IMR-90 (cell line): ENCODE data around the gene ZSCAN12. TPM values are rescaled to one million over a fixed set of nuclear protein-coding genes. Genes with fewer than 3 reads are reported as not detected.

Experiments used
- ATAC-seq: fragments of 200-7000 bp; cut with Tn5 transposase; 2 replicates; pipeline ENCODE4 v1.9.1; 2020; ENCODE audit warnings: low read depth, mild to moderate bottlenecking, moderate library complexity
- BruUV-seq: library from RNA; stranded (reverse); fragments of 400-500 nt; replicated peaks from 2 replicates; lab custom pipeline; 2021; lab: Mats Ljungman, UMichigan
- CTCF ChIA-PET: fragments of 300-600 bp; formaldehyde crosslinking; extraction: SDS; loops from one replicate; lab custom pipeline; 2021; ENCODE audit warnings: antibody characterized with exemption; lab: Yijun Ruan, JAX
- POLR2A ChIA-PET: fragments of 300-600 bp; sonication (Branson Sonifier 250); formaldehyde crosslinking; loops from one replicate; lab custom pipeline; 2022; ENCODE audit warnings: antibody characterized with exemption; ENCODE audit not compliant: unreplicated experiment; lab: Charles Lee
- DNase-seq: peaks from one replicate; pipeline ENCODE4 v3.0.0; 2013
- H2AFZ ChIP-seq: replicated peaks from 2 replicates; pipeline ENCODE3; 2013; ENCODE audit warnings: low read length, mild to moderate bottlenecking; ENCODE audit not compliant: poor library complexity
- H2AK5ac ChIP-seq: 2 replicates; pipeline ENCODE4 v1.6.1; 2013; ENCODE audit warnings: low read depth, low read length, inconsistent platforms
- H2AK9ac ChIP-seq: replicated peaks from 2 replicates; pipeline ENCODE3; 2013; ENCODE audit warnings: mild to moderate bottlenecking, low read depth, low read length, moderate library complexity; ENCODE audit not compliant: poor library complexity
- H2BK120ac ChIP-seq: 2 replicates; pipeline ENCODE4 v1.6.1; 2013; ENCODE audit warnings: low read depth, low read length, inconsistent platforms
- H2BK15ac ChIP-seq: 3 replicates; pipeline ENCODE4 v1.6.1; 2013; ENCODE audit warnings: low read depth, low read length, inconsistent platforms
- H2BK20ac ChIP-seq: 2 replicates; pipeline ENCODE4 v1.6.1; 2013; ENCODE audit warnings: low read depth, mild to moderate bottlenecking, inconsistent platforms, low read length, moderate library complexity
- H2BK5ac ChIP-seq: 2 replicates; pipeline ENCODE4 v1.6.1; 2013; ENCODE audit warnings: mild to moderate bottlenecking, low read depth, low read length, inconsistent platforms; ENCODE audit not compliant: poor library complexity, severe bottlenecking
- H3K14ac ChIP-seq: replicated peaks from 2 replicates; pipeline ENCODE4 v1.6.1; 2013; ENCODE audit warnings: low read depth, low read length, inconsistent platforms
- H3K18ac ChIP-seq: 2 replicates; pipeline ENCODE4 v1.6.1; 2013; ENCODE audit warnings: low read depth, low read length, control low read depth
- H3K23ac ChIP-seq: 2 replicates; pipeline ENCODE4 v1.6.1; 2013; ENCODE audit warnings: low read depth, low read length, inconsistent platforms
- H3K27ac ChIP-seq: 2 replicates; pipeline ENCODE4 v1.5.1; 2013; ENCODE audit warnings: mild to moderate bottlenecking, control low read depth, low read length; ENCODE audit not compliant: insufficient read depth
- H3K27me3 ChIP-seq: 2 replicates; pipeline ENCODE4 v1.6.1; 2013; ENCODE audit warnings: low read length; ENCODE audit not compliant: control insufficient read depth, insufficient read depth
- H3K36me3 ChIP-seq: 2 replicates; pipeline ENCODE4 v1.6.1; 2013; ENCODE audit warnings: low read length, mixed read lengths; ENCODE audit not compliant: control insufficient read depth, insufficient read depth
- H3K4ac ChIP-seq: 2 replicates; pipeline ENCODE4 v1.6.1; 2013; ENCODE audit warnings: low read depth, low read length, inconsistent platforms
- H3K4me1 ChIP-seq: 2 replicates; pipeline ENCODE4 v1.6.1; 2013; ENCODE audit warnings: low read length, mixed read lengths; ENCODE audit not compliant: control insufficient read depth, insufficient read depth
- H3K4me2 ChIP-seq: 2 replicates; pipeline ENCODE4 v1.6.1; 2013; ENCODE audit warnings: low read depth, mild to moderate bottlenecking, control low read depth, low read length, moderate library complexity
- H3K4me3 ChIP-seq: 2 replicates; pipeline ENCODE4 v1.5.1; 2013; ENCODE audit warnings: low read depth, mild to moderate bottlenecking, control low read depth, low read length, moderate library complexity; ENCODE audit not compliant: insufficient read depth
- H3K56ac ChIP-seq: 2 replicates; pipeline ENCODE4 v1.6.1; 2013; ENCODE audit warnings: low read length, inconsistent platforms; ENCODE audit not compliant: insufficient read depth; ENCODE audit errors: extremely low read depth
- H3K79me1 ChIP-seq, 2 experiments: 2 replicates each; pipeline ENCODE4 v1.6.1; 2013; ENCODE audit warnings: low read length in 2 of 2, inconsistent platforms in 1 of 2, low read depth in 1 of 2
- H3K9ac ChIP-seq: 2 replicates; pipeline ENCODE4 v1.6.1; 2013; ENCODE audit warnings: low read depth, low read length, control low read depth
- H3K9me1 ChIP-seq: 2 replicates; pipeline ENCODE4 v1.6.1; 2013; ENCODE audit warnings: low read length, inconsistent platforms; ENCODE audit not compliant: insufficient read depth
- H3K9me3 ChIP-seq: 2 replicates; pipeline ENCODE4 v1.6.1; 2013; ENCODE audit warnings: low read length; ENCODE audit not compliant: control insufficient read depth, insufficient read depth
- H4K20me1 ChIP-seq: 2 replicates; pipeline ENCODE4 v1.6.1; 2013; ENCODE audit warnings: low read length, inconsistent platforms; ENCODE audit not compliant: insufficient read depth
- H4K5ac ChIP-seq: 2 replicates; pipeline ENCODE4 v1.6.1; 2013; ENCODE audit warnings: mild to moderate bottlenecking, low read depth, low read length, control low read depth
- H4K8ac ChIP-seq, 2 experiments: 2 replicates each; pipeline ENCODE4 v1.6.1; 2013; ENCODE audit warnings: low read depth in 2 of 2, low read length in 2 of 2, control low read depth in 1 of 2, inconsistent platforms in 1 of 2
- H4K91ac ChIP-seq: 2 replicates; pipeline ENCODE4 v1.6.1; 2013; ENCODE audit warnings: low read depth, low read length, inconsistent platforms; ENCODE audit not compliant: insufficient read depth
- BHLHE40 ChIP-seq: fragments of 150-350 bp; IDR thresholded peaks from 2 replicates; pipeline ENCODE4 v1.6.1; 2016; ENCODE audit warnings: mild to moderate bottlenecking, low read depth, low read length
- CEBPB ChIP-seq: IDR thresholded peaks from 2 replicates; pipeline ENCODE4 v1.6.1; 2012; ENCODE audit warnings: low read depth, low read length, improper control_type of control experiment
- CHD1 ChIP-seq: IDR thresholded peaks from 2 replicates; pipeline ENCODE4 v1.6.1; 2012; ENCODE audit warnings: low read depth, low read length, improper control_type of control experiment
- FOS ChIP-seq: fragments of 150-350 bp; IDR thresholded peaks from 2 replicates; pipeline ENCODE4 v1.6.1; 2016; ENCODE audit warnings: low read depth, low read length
- MAFK ChIP-seq: IDR thresholded peaks from 2 replicates; pipeline ENCODE4 v1.6.1; 2012; ENCODE audit warnings: low read depth, low read length, improper control_type of control experiment
- MAZ ChIP-seq: IDR thresholded peaks from 2 replicates; pipeline ENCODE4 v1.6.1; 2012; ENCODE audit warnings: low read depth, mild to moderate bottlenecking, low read length, improper control_type of control experiment, moderate library complexity, borderline replicate concordance
- MXI1 ChIP-seq: IDR thresholded peaks from 2 replicates; pipeline ENCODE4 v1.6.1; 2012; ENCODE audit warnings: low read depth, mild to moderate bottlenecking, low read length, moderate library complexity, borderline replicate concordance
- NFE2L2 ChIP-seq: fragments of 150-350 bp; IDR thresholded peaks from 2 replicates; pipeline ENCODE4 v1.6.1; 2016; ENCODE audit warnings: low read depth, mild to moderate bottlenecking, low read length
- POLR2A ChIP-seq: IDR thresholded peaks from 2 replicates; pipeline ENCODE4 v1.6.1; 2012; ENCODE audit warnings: mild to moderate bottlenecking, low read depth, low read length
- RAD21 ChIP-seq: IDR thresholded peaks from 2 replicates; pipeline ENCODE4 v1.6.1; 2012; ENCODE audit warnings: low read length, improper control_type of control experiment
- RCOR1 ChIP-seq: IDR thresholded peaks from 2 replicates; pipeline ENCODE4 v1.6.1; 2012; ENCODE audit warnings: mild to moderate bottlenecking, low read length, improper control_type of control experiment; ENCODE audit not compliant: insufficient replicate concordance
- RFX5 ChIP-seq: IDR thresholded peaks from 2 replicates; pipeline ENCODE4 v1.8.0; 2012; ENCODE audit warnings: low read depth, mild to moderate bottlenecking, low read length, moderate library complexity
- SMC3 ChIP-seq: fragments of 150-350 bp; IDR thresholded peaks from 2 replicates; pipeline ENCODE4 v1.6.1; 2016; ENCODE audit warnings: low read depth, mild to moderate bottlenecking, antibody characterized with exemption, low read length, moderate library complexity
- WGBS, 2 experiments: methylation state at CpG; one replicate each; pipeline versions ENCODE4 v1.1.5 to v1.1.7; 2013; ENCODE audit warnings: missing lambda C conversion rate in 2 of 2; ENCODE audit not compliant: insufficient read length in 1 of 2; ENCODE audit errors: extremely low coverage in 2 of 2; 5-methylcytosine and 5-hydroxymethylcytosine counted together
- dilution Hi-C: fragments of 300-500 bp; cut with HindIII; formaldehyde crosslinking; loops from one replicate; pipeline ENCODE4 v1.14.3; 2018; ENCODE audit warnings: low sequenced_read_pairs; ENCODE audit not compliant: unreplicated experiment
- in situ Hi-C: fragments of 300-500 bp; cut with MboI; formaldehyde crosslinking; loops from 3 replicates; pipeline ENCODE4 v1.14.3; 2019; ENCODE audit warnings: low sequenced_read_pairs, inconsistent platforms, mixed read lengths
- intact Hi-C: fragments of 100-400 bp; cut with micrococcal nuclease; formaldehyde crosslinking; loops from 2 replicates; pipeline ENCODE4 v1.10.0; 2022
- polyA plus RNA-seq, 3 experiments: library from polyadenylated mRNA; depleted of rRNA; stranded (reverse); fragments of >200 nt; gene quantifications; 2 replicates each; pipeline ENCODE4 v1.2.3, GENCODE V29; 2012; ENCODE audit warnings: low replicate concordance in 1 of 3
- total RNA-seq: library from RNA; depleted of rRNA; stranded (reverse); fragments of >200 nt; gene quantifications from 2 replicates; pipeline ENCODE4 v1.2.3, GENCODE V29; 2012
- TF ChIP-seq, protein P1 (sequence below): fragments of 150-350 bp; IDR thresholded peaks from 2 replicates; pipeline ENCODE4 v1.6.1; 2017; ENCODE audit warnings: mild to moderate bottlenecking, antibody characterized with exemption, low read length, low read depth
- TF ChIP-seq, protein P2 (sequence below): fragments of 150-350 bp; IDR thresholded peaks from 2 replicates; pipeline ENCODE4 v1.6.1; 2016; ENCODE audit warnings: low read depth, mild to moderate bottlenecking, low read length, moderate library complexity, borderline replicate concordance
- TF ChIP-seq, protein P3 (sequence below): conservative IDR thresholded peaks from 2 replicates; pipeline ENCODE4 v1.5.1; 2012; ENCODE audit warnings: mild to moderate bottlenecking, low read depth, low read length, improper control_type of control experiment

The ZSCAN12 gene
- total and polyA plus RNA-seq, 2 of the 4 experiments (the other 2 are of a cell fraction), result 2.0 to 6.5 TPM

GRCh38 chr6:28351493-28351925 lies 48.0 kb downstream of the ZSCAN12 start:
- no peak overlapping the region for H2AFZ ChIP-seq
- no peak overlapping the region for H2BK15ac ChIP-seq
- H3K4ac ChIP-seq, result no peak overlapping the region
- DNase-seq, result no peak
- H4K20me1 ChIP-seq, result no peaks in the 10 kb centered on the region
- no peak overlapping the region for H4K5ac ChIP-seq
- POLR2A ChIA-PET, result interaction anchor here (0.7 kb wide), 1 partner anchor 441 kb away, joined by 3 read pairs; no protein-coding TSS in a partner anchor
- peaks cover 4% of the 10 kb centered on the region for H3K27me3 ChIP-seq
- TF ChIP-seq MAZ, result no peak
- TF ChIP-seq, protein P1, sequence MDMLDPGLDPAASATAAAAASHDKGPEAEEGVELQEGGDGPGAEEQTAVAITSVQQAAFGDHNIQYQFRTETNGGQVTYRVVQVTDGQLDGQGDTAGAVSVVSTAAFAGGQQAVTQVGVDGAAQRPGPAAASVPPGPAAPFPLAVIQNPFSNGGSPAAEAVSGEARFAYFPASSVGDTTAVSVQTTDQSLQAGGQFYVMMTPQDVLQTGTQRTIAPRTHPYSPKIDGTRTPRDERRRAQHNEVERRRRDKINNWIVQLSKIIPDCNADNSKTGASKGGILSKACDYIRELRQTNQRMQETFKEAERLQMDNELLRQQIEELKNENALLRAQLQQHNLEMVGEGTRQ, result no peak
- no peak for TF ChIP-seq POLR2A
- no peak for TF ChIP-seq MAFK
- TF ChIP-seq RFX5, result no peak
- no peak for TF ChIP-seq FOS
- TF ChIP-seq, protein P2, sequence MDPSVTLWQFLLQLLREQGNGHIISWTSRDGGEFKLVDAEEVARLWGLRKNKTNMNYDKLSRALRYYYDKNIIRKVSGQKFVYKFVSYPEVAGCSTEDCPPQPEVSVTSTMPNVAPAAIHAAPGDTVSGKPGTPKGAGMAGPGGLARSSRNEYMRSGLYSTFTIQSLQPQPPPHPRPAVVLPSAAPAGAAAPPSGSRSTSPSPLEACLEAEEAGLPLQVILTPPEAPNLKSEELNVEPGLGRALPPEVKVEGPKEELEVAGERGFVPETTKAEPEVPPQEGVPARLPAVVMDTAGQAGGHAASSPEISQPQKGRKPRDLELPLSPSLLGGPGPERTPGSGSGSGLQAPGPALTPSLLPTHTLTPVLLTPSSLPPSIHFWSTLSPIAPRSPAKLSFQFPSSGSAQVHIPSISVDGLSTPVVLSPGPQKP, result no peak
- no peak for TF ChIP-seq CHD1
- no peak for TF ChIP-seq RCOR1
- no peak for TF ChIP-seq CEBPB
- no peak for TF ChIP-seq SMC3
- TF ChIP-seq NFE2L2, result no peak
- TF ChIP-seq RAD21, result no peak
- TF ChIP-seq BHLHE40, result no peak
- no peak for TF ChIP-seq MXI1
- TF ChIP-seq, protein P3, sequence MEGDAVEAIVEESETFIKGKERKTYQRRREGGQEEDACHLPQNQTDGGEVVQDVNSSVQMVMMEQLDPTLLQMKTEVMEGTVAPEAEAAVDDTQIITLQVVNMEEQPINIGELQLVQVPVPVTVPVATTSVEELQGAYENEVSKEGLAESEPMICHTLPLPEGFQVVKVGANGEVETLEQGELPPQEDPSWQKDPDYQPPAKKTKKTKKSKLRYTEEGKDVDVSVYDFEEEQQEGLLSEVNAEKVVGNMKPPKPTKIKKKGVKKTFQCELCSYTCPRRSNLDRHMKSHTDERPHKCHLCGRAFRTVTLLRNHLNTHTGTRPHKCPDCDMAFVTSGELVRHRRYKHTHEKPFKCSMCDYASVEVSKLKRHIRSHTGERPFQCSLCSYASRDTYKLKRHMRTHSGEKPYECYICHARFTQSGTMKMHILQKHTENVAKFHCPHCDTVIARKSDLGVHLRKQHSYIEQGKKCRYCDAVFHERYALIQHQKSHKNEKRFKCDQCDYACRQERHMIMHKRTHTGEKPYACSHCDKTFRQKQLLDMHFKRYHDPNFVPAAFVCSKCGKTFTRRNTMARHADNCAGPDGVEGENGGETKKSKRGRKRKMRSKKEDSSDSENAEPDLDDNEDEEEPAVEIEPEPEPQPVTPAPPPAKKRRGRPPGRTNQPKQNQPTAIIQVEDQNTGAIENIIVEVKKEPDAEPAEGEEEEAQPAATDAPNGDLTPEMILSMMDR, result no peak
- no peak overlapping the region for H2BK120ac ChIP-seq
- no peak overlapping the region for H3K23ac ChIP-seq
- no peak for ATAC-seq
- H4K8ac ChIP-seq, result no peak overlapping the region
- H3K79me1 ChIP-seq, result peaks cover 26 to 50% of the 10 kb centered on the region in 2 experiments
- dilution Hi-C loops, result no loop called here
- no peak overlapping the region for H4K91ac ChIP-seq
- no peak overlapping the region for H2AK5ac ChIP-seq
- H2BK5ac ChIP-seq, result no peak overlapping the region
- in situ Hi-C loops, result no loop called here
- intact Hi-C loops, result no loop called here
- 83% methylated on average over 1 of the region's 2 CpGs; no CpG with 5 or more reads in 1 of the 2 experiments for WGBS, 2 experiments
- H3K56ac ChIP-seq, result no peak overlapping the region
- no TSS peak for BruUV-seq
- no peaks in the 10 kb centered on the region for H3K36me3 ChIP-seq
- no peak overlapping the region for H3K4me3 ChIP-seq
- H3K27ac ChIP-seq, result no peak overlapping the region
- peaks cover 9% of the 10 kb centered on the region; the same call in 1 of the 2 replicates for H3K9me1 ChIP-seq
- no peak overlapping the region for H2BK20ac ChIP-seq
- no peaks in the 10 kb centered on the region for H3K9me3 ChIP-seq
- CTCF ChIA-PET, result interaction anchor here (1.0 kb wide), 1 partner anchor 31 kb away, joined by 3 read pairs; no protein-coding TSS in a partner anchor
- H2AK9ac ChIP-seq, result no peak overlapping the region
- H3K18ac ChIP-seq, result no peak overlapping the region
- no peak overlapping the region for H3K4me2 ChIP-seq
- no peak overlapping the region for H3K9ac ChIP-seq
- H3K4me1 ChIP-seq, result peaks cover 11% of the 10 kb centered on the region
- no peak overlapping the region for H3K14ac ChIP-seq
